Mesothelial cell of epicardium (in vitro differentiated cells): ENCODE measurements around the gene TMEM89. TPM values are rescaled to one million over a fixed set of nuclear protein-coding genes. Genes with fewer than 3 reads are reported as not detected.
A peak's percentile ranks its signal among the peaks of the same experiment; 100 is the strongest.

Experiments
- DNase-seq, 2 experiments: peaks; one replicate each; pipeline ENCODE4 v3.0.0; 2021; ENCODE audit warnings: low spot score in 2 of 2; ENCODE audit not compliant: unreplicated experiment in 2 of 2
- H3K27ac Mint-ChIP-seq: 2 replicates; pipeline ENCODE4 v1.8.0; 2021; ENCODE audit warnings: mixed read lengths
- H3K27me3 Mint-ChIP-seq: 2 replicates; pipeline ENCODE4 v1.8.0; 2021; ENCODE audit warnings: low read depth, mixed read lengths
- H3K36me3 Mint-ChIP-seq: 2 replicates; pipeline ENCODE4 v1.8.0; 2021; ENCODE audit warnings: mixed read lengths
- H3K4me1 Mint-ChIP-seq: 2 replicates; pipeline ENCODE4 v1.8.0; 2021; ENCODE audit warnings: mixed read lengths
- H3K4me3 Mint-ChIP-seq: 2 replicates; pipeline ENCODE4 v1.8.0; 2021; ENCODE audit warnings: mild to moderate bottlenecking, moderate library complexity, mixed read lengths
- H3K9me3 Mint-ChIP-seq: 2 replicates; pipeline ENCODE4 v1.8.0; 2021; ENCODE audit warnings: mixed read lengths
- CTCF ChIP-seq: fragments of 200-600 bp; sonication (generic); IDR thresholded peaks from one replicate; pipeline ENCODE4 v1.5.0; 2021; ENCODE audit warnings: antibody characterized with exemption; ENCODE audit not compliant: unreplicated experiment
- total RNA-seq: library from RNA; stranded (reverse); gene quantifications from 3 replicates; pipeline ENCODE4 v1.2.1, GENCODE V29; 2021

TMEM89 gene
- total RNA-seq, 1 donor from 2014 or later = not detected

- H3K4me3 Mint-ChIP-seq = peak overlapping the region; percentile 83
These were observed 12.2 kb upstream of the TMEM89 start for GRCh38 chr3:48633743-48634142.

GRCh38 chr3:48633256-48633655 lies 11.7 kb upstream of the TMEM89 start:
- Mint-ChIP-seq H3K27ac (no peak overlapping the region), H3K4me3 (no peak overlapping the region), H3K4me1 (peaks cover 21% of the 10 kb centered on the region), H3K9me3 (no peaks in the 10 kb centered on the region), H3K27me3 (peaks cover 1% of the 10 kb centered on the region), H3K36me3 (peaks cover 10% of the 10 kb centered on the region)
- no peak for DNase-seq
- TF ChIP-seq CTCF = no peak

More at GRCh38 chr3:48633743-48634142, 12.2 kb upstream of the TMEM89 start:
- H3K4me1 Mint-ChIP-seq = peaks cover 21% of the 10 kb centered on the region
- H3K9me3 Mint-ChIP-seq = no peaks in the 10 kb centered on the region
- TF ChIP-seq CTCF = no peak
- DNase-seq = no peak
- peaks cover 10% of the 10 kb centered on the region for H3K36me3 Mint-ChIP-seq
- no peak overlapping the region for H3K27ac Mint-ChIP-seq
- H3K27me3 Mint-ChIP-seq = peaks cover 1% of the 10 kb centered on the region

GRCh38 chr3:48631516-48632448 lies 10.2 kb upstream of the TMEM89 start:
- Mint-ChIP-seq H3K27me3 (peaks cover 1% of the 10 kb centered on the region), H3K4me1 (peaks cover 16% of the 10 kb centered on the region), H3K4me3 (no peak overlapping the region), H3K9me3 (no peaks in the 10 kb centered on the region), H3K36me3 (peaks cover 17% of the 10 kb centered on the region), H3K27ac (no peak overlapping the region)
- DNase-seq = no peak
- TF ChIP-seq CTCF = no peak

GRCh38 chr3:48630833-48631232 lies 9.3 kb upstream of the TMEM89 start:
- no peak for TF ChIP-seq CTCF
- Mint-ChIP-seq H3K4me3 (no peak overlapping the region), H3K4me1 (peaks cover 9% of the 10 kb centered on the region), H3K9me3 (no peaks in the 10 kb centered on the region), H3K27ac (no peak overlapping the region), H3K27me3 (peaks cover 1% of the 10 kb centered on the region), H3K36me3 (peaks cover 21% of the 10 kb centered on the region)
- DNase-seq = no peak

- Mint-ChIP-seq H3K36me3 (peaks cover 21% of the 10 kb centered on the region), H3K4me3 (no peak overlapping the region), H3K27ac (no peak overlapping the region), H3K4me1 (peaks cover 7% of the 10 kb centered on the region), H3K9me3 (no peaks in the 10 kb centered on the region), H3K27me3 (peaks cover 1% of the 10 kb centered on the region)
- no peak for DNase-seq
- TF ChIP-seq CTCF = no peak
These were observed 8.8 kb upstream of the TMEM89 start for GRCh38 chr3:48630407-48630806.
